ENCODE results near the gene MBP. TPM values are rescaled to one million over a fixed set of nuclear protein-coding genes. Genes with fewer than 3 reads are reported as not detected.

The MBP gene
- total RNA-seq, 1 donor from 2014 or later: 5.8 TPM

DNA sequence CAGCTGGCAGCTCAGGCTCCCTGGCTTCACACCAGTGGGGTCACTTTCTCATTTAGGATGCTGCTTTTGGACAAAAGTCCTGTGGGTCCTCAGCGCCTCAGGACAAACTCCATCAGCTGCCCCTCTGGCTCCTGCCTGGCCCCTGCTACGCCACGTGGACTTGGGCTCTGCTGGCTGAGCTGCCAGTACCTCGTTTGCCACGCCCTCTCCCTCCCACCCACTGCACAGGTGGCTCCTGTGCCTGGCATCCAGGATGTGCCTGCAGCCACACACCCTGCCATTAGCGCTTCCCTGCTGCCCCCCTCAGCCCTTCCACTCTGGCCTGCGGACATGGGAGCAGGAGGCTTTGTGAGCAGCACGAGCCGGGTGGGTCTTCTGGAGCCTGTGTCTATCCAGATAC lies 191.3 kb downstream of the MBP start:
- no peak for DNase-seq

DNA sequence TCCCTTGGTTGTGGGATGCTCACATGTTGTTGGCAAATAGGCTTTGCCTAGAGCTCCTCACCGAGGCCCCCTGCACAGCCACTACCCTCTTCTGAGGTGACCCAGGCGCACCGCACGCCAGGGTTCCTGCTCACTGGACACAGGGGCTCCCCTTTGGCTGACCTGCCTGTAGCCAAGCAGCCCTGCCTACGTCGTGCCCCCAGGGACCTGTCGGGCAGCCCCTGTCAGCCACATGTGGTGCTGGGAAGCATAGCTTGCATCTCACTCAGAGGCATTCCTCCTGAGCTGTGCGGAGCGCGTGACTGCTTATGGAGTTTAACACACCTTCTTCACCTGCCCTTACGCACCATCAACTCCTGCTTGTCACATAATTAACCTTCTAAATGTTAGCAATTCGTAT lies 194.0 kb downstream of the MBP start:
- no peak for DNase-seq

DNA sequence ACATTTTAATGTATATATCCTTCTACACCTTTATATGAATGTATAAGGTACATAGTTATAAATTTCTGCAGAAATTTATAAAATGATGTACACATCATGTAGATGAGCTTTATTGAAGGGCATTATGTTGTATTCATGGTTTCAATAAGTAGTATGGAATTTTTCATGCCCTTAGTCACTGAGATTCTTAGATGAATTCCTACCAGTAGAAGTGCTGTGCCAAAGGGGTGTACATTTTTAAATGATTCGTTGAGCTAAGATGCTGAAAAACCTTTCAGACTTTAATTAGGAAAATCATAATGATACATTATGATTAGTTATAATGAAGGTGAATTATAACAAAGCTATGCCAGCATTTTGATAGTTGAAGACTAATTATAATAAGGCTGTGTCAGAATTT lies 195.0 kb downstream of the MBP start:
- no peak for DNase-seq

DNA sequence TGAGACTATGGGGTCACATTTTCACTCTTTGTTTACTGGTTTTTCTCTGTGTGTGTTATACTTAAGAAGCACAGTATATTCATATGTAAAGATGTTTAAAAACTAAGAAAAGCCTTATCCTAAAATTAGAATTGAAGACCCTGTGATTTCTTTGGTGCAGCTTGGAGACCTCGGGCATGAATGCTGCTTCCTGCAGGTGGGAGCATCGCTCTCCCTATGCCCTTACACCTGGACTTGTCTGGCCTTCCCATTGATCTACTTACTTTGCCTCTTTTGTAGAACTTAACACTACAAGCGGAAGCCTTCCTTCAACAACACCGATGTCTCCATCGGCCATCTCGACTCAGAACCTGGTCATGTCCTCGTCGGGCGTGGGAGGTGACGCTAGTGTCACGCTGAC lies 195.7 kb downstream of the MBP start:
- DNase-seq: no peak

DNA sequence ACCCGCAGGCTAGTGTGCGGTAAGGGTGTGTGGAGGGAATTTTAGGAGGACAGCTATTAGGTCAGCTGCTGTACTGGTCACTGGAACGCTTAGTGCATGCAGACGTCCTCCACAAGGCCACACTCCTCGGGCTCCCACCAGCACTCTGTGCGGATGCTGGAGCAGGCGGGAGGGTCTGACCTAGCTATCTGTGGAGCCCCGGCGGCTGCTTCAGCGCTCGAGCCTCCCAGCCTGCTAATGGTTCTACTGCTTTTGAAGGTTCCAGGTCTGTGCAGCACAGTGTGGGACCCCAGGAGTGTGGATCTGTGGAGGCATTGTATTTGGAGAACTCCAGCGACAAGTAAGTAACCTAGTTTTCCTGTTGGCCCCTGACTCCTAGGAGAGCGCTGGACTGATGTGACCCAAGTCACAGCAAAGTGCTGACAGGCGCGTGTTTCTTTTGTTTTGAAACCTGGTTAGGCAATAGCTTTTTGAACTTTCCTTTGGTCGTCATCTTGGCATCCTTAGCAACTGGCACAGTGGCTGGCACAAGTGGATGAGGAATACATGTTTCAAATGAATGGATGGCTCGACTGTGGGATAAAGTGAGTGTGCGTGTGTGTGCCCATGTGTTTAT lies 196.8 kb downstream of the MBP start:
- DNase-seq: no peak

DNA sequence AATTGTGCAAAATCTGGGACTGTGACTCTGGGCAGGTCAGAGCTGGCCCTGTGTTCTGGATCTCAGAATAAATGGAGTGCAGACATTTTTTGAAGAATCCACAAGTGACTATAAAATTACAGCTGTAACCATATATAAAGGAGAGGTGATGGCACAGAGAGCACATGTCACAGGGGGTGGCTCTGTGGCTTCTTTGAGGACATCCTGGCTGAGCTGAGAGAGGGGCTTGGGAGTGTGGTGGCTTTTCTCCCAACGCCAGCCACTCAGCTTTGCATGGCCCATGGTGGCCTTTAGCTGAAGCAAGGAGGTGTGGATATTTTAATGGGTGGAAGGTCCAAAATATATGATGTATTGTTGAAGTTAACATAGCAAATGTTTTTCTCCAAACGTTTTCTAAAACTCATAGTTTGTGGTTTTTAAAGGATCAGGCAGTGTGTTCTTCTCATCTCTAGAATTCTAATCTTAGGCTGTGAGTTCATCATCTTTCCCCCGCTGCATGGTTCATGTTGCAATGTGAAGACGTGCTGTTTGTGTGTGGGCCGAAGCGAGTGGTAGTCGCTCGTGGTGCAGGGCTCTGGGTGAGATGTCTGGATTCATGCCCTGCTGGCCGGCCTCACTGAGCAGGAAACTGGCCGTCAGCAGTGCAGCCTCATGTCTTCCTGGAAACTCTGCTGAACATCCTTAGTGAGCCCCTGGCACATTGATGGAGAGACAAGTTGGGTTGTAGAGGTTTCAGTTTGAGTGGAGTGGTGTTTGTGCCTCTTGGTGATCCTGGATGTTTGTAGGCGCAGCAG lies 200.4 kb downstream of the MBP start:
- DNase-seq: peak; percentile 18

DNA sequence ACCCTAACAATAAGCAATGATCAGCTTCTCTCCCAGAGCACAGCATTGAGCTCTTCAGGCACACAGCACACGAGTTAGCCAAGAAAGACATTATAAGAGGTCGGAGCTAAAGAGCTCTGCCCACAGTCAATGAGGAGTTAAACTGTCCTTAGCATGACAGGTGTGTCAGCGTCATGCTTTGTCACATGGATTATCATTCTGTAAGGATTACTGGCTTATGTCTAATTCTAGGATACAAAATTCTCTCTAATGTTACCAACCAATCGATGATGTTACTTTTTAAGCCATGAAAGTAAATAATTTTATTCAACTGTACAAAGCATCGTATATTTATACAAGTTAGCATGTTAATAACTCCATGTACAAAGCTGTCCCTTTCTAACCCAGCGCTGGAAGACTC lies 201.4 kb downstream of the MBP start:
- DNase-seq: no peak

Other genes starting within 250 kb of the MBP start
- 0.16 TPM for gene GALR1, start 117.1 kb upstream of the MBP start, total RNA-seq

All from occipital lobe (tissue), 2 donors.